Measurements from ENCODE around the gene TAB2. TPM values are rescaled to one million over a fixed set of nuclear protein-coding genes. Genes with fewer than 3 reads are reported as not detected.

The TAB2 gene
- total RNA-seq, 1 experiment from 2014 or later: 56.2 TPM

GRCh38 chr6:149289966-149290365 lies 27.5 kb upstream of the TAB2 start:
- no peaks in the 10 kb centered on the region for H3K79me1 ChIP-seq (ENCODE audit: insufficient read depth, low read depth, low read length, poor library complexity, severe bottlenecking)
- H3K56ac ChIP-seq (ENCODE audit: insufficient read length, low read depth, low read length): no peak overlapping the region
- no peak overlapping the region for H2BK120ac ChIP-seq (ENCODE audit: low read depth, low read length, poor library complexity, severe bottlenecking)
- no peak overlapping the region for H2BK15ac ChIP-seq (ENCODE audit: low read depth, low read length)
- H3T11ph ChIP-seq (ENCODE audit: low read length): no peak overlapping the region
- no peak overlapping the region for H3K4me2 ChIP-seq (ENCODE audit: insufficient read depth, insufficient read length, low read length)
- H4K5ac ChIP-seq (ENCODE audit: insufficient read length, low read depth, low read length): no peak overlapping the region
- Mint-ChIP-seq H3K36me3 (ENCODE audit: insufficient read depth in 1 of 3, low read depth in 3 of 3) (no peaks in the 10 kb centered on the region), H3K27ac (peak overlapping the region in 1 of 3 experiments; percentile 14; a peak in 1 of 7 replicates), H3K9me3 (no peaks in the 10 kb centered on the region), H3K4me3 (no peak overlapping the region), H3K27me3 (ENCODE audit: low read depth) (no peaks in the 10 kb centered on the region), H3K4me1 (peaks cover 0 to 2% of the 10 kb centered on the region in 2 experiments; a peak in 1 of 4 replicates)
- H2BK5ac ChIP-seq (ENCODE audit: insufficient read length, low read length): no peak overlapping the region
- H3K9ac ChIP-seq (ENCODE audit: extremely low read depth, insufficient read length, low read length): no peak overlapping the region
- no peak overlapping the region for H3K4ac ChIP-seq (ENCODE audit: low read depth, low read length)
- no peak overlapping the region for H4K8ac ChIP-seq (replicated peaks; ENCODE audit: insufficient read length, low read depth, low read length)
- H3K23me2 ChIP-seq (ENCODE audit: insufficient read length, low read depth, low read length, poor library complexity, severe bottlenecking): no peaks in the 10 kb centered on the region
- TF ChIP-seq CTCF (conservative IDR thresholded peaks at IDR 0.05): no peak
- no peak overlapping the region for H3K18ac ChIP-seq (ENCODE audit: insufficient read length, low read depth, low read length)
- H4K91ac ChIP-seq (ENCODE audit: insufficient read length, low read depth, low read length): no peak overlapping the region
- no peak overlapping the region for H2AFZ ChIP-seq (ENCODE audit: low read length)
- H3K9me3 ChIP-seq (ENCODE audit: control insufficient read depth, low read depth, low read length): no peaks in the 10 kb centered on the region
- no CpG with 5 or more reads among the region's 1 CpG for WGBS (ENCODE audit: extremely low coverage, insufficient read length, low lambda C conversion rate)
- no peak overlapping the region for H2BK12ac ChIP-seq (ENCODE audit: insufficient read length, low read depth, low read length)
- no peak overlapping the region for H3K14ac ChIP-seq (ENCODE audit: insufficient read depth, low read length)
- H2AK5ac ChIP-seq (ENCODE audit: insufficient read length, low read length): no peak overlapping the region
- H4K20me1 ChIP-seq (ENCODE audit: control insufficient read depth, insufficient read depth, insufficient read length): no peaks in the 10 kb centered on the region
- no peak for DNase-seq
- H3K4me1 ChIP-seq (ENCODE audit: insufficient read depth, low read length): no peaks in the 10 kb centered on the region
- H2BK20ac ChIP-seq (ENCODE audit: low read depth, low read length, poor library complexity, severe bottlenecking): no peak overlapping the region
- H3K27me3 ChIP-seq (ENCODE audit: insufficient read depth, low read length): no peaks in the 10 kb centered on the region
- no peak overlapping the region for H3K27ac ChIP-seq (ENCODE audit: insufficient read length, low read depth, low read length)
- H3K23ac ChIP-seq (ENCODE audit: insufficient read length, low read depth, low read length): no peak overlapping the region
- no peaks in the 10 kb centered on the region for H3K79me2 ChIP-seq (ENCODE audit: insufficient read depth, low read length)
